Kidney capillary endothelial cell (primary cell): ENCODE data around the gene SMPDL3B.

Experiments
- DNase-seq: peaks from one replicate; pipeline ENCODE4 v3.0.0-alpha.2; 2018; ENCODE audit warnings: low spot score

SMPDL3B gene, protein sequence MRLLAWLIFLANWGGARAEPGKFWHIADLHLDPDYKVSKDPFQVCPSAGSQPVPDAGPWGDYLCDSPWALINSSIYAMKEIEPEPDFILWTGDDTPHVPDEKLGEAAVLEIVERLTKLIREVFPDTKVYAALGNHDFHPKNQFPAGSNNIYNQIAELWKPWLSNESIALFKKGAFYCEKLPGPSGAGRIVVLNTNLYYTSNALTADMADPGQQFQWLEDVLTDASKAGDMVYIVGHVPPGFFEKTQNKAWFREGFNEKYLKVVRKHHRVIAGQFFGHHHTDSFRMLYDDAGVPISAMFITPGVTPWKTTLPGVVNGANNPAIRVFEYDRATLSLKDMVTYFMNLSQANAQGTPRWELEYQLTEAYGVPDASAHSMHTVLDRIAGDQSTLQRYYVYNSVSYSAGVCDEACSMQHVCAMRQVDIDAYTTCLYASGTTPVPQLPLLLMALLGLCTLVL

DNA sequence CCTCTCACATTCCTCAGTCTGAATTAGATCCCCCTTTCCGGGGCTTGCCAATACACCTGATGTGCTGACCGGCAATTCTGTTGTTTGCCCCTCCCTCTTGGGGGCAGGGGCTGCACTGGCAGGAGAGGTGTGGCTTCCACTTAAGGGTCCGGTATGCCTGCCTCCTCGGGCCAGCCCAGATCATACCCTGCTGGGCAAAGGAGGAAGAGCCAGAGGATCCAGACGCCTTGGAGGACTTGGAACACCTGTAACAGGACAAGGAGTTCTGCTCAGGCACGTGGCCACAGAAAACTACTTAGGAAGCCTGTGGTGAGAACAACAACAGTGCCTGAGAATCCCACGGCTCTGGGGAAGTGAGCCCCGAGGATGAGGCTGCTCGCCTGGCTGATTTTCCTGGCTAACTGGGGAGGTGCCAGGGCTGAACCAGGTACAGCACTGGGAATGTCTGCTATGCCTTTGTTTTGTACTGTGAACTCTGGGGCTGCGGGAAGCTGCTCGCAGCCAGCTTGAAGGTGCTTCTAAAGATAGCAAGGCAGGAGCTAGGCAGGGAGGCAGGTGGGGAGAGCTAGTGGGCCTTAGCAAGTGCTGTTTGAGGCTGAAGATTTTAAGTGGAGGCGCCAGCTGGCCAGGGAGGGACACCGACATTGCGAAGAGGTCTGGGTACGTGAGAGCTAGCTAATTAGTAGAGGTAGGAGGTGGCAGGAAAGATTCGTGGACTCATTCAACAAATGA is at the start of gene SMPDL3B:
SMPDL3B (plus strand) TSS at position 183 of the 732 bp plus-strand sequence; CDS start at position 367, 184 bp downstream.
- no peak for DNase-seq

DNA sequence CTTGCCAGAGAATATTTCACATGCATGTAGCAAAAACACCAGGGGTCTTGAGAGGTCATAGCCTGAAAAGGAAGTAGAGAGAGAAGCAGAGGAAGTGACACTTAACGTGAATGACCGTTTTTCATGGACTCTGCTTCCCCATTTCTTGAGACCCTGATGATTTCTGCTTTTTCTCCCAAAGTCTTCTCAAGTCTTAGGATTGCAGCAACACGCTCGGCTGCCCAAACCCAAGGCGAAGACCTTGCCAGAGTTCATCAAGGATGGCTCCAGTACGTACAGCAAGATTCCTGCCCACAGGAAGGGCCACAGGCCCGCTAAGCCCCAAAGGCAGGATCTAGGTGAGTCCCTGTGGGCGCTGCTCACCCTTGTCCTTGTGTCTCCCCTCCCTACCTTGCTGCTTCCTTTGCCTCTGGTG is 49.7 kb upstream of the SMPDL3B start:
- no peak for DNase-seq

DNA sequence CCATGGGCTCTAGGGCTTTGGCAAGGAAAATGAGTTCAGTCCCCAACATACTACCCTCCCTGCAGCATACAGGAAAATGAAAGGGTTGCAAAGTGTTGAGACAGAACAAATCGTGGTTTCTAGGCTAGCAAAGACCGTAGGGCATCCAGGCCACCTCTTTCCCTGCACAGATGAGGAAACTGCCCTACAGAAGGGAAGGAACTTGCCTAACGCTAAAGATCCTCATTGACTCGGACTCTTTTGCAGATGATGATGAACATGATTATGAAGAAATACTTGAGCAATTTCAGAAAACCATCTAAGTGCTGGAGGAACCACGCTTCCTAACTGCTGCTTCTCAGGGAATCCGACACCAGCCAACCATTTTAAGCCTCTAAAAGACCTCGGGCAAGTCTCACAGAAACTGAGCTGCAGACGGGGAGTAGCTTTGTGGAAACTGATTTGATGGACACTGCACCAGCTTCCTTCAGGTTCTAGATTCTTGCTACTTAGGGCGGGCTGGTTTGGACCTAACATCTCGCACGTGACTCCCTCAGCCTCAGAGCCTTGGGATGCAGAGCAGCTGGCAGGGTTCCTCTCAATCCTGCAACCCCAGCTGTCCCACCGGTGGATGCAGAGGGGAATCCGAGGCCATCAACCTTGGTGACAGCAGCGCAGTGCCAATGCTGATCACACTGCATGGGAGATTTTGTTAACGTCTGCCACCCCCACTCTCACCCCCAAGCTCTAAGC is 49.0 kb upstream of the SMPDL3B start:
- DNase-seq: no peak

DNA sequence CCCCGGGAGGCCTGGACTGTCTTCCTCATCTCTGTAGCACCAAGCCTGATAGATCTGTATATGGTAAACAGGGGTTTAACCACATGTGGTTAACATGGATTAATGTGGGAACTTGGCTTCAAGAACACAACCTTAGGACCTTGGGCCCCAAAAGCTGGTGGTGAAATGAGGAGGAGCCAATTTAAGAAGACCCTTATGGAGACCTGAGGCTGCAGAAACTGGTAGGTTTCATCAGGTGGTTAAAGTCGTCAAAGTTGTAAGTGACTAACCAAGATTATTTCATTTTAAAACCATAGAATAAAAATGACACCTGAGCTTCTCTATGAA is 48.5 kb upstream of the SMPDL3B start:
- DNase-seq: no peak

DNA sequence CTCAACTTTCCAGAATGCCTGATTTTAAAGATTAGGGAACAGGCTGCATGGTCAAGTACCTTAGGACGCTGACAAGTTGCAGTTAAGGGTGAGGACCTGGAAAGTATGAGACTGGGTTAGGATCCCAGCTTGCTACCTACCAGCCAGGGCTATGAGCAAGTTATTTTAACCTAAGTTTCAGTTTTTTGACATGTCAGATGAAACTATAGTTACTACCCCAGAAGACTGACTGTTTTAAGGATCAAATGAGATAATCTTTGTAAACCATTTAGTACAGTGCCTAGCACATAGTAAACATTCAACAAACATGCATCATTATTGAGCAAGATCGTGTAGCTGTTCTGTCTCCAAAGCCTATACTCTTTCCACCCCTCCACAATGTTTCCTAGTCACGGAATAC is 48.1 kb upstream of the SMPDL3B start:
- DNase-seq: no peak

DNA sequence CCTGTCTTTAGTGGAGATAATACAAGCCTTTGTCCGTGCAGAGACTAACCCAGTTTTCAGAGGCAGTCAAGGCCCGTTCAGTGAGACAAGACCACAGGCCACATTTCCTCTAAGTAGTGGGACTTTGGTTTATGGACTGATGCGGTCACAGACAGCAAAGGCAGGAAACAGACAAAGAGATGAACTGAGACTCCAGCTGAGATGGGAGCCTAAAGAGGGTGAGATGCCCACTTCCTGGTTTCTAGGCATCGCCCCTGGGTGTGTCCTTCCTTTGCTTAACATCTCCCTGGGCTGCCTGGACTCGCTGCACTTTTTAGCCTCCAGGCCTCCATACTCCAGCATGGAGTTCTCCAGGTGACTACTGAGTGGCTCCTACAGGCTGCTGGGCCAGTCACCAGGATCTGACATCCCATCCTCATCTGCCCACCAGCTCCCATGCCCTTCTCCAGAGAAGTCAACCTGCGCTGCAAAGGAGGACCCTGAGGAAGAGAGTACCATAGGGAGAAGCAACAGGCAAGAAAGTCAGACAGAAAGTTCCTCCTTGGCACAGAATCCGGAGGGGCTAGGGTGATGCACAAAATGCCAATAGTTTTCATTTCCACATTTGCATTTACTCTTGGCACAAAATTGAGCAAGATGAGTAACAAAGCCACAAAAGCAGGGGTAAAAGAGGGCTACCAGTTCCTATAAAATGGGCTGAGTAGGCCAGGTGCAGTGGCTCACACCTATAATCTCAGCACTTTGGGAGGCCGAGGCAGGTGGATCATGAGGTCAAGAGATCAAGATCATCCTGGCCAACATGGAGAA is 47.4 kb upstream of the SMPDL3B start:
- DNase-seq: no peak

DNA sequence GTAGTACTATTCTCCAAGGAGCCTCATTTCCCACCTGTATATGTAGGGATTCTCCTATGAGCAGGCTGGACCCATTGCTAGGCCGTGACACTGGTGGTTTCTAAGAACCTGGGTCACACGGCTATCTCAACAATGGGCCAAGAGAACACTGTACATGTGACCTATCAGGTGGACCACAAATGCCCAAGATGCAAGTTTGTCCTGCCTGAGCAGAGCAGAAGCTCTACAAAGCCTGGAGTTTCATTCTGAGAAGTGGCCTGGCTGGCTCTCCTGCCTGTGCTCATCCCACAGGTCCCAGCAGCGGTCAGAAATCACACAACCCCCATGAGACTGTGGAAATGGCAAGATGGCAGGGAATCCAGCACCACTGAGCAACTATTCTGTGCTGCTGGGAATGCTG is 45.3 kb upstream of the SMPDL3B start:
- DNase-seq: no peak

DNA sequence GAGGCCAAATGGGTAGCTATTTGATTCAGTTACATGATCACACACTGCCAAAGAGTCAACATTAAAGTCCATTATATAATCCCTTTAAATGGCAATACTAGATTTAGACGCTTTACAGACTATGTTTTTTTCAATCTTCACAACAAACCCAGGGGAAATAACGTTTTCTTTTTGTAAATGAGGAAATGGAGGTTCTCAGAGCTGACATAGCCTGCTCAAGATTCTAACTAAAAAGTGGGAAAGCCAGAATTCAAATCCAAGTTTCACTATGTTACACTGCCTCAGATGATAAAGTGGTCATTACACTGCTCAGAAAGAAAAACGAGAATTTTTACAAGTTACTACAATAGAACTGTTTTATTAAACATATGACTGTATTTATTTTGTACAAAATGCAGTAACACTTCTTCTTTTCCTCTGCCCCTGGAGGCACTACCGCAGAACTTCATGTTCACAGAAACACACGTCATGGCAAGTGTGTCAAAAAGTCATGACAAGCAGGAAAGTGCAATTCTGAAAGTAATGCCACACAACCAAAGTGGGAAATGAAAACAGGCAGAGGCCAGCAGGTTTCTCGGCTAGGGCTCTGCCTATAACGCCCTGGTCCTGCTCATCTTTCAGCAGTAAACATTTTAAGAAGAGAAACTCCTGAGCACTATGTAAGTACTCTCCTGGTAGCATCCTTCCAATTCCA is 43.5 kb upstream of the SMPDL3B start:
- DNase-seq: no peak

DNA sequence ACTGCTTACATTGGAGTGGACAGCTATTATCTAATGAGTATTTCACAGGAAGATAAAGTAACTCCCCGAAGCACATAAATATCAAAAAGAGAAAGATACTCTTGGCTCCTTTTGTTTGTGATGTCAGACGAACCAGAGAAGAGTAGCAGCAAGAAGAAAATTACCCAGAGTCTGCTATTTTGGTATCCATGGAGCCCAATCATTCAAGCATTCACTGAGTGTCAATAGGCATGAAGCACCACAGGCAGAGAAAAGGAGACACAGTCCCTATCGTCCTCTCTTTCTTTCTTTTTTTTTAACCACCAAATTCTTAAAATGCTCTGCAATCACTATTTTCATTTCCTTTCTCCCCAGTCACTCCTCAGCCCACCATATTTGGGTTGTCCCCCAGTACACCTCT is 40.3 kb upstream of the SMPDL3B start:
- DNase-seq: no peak

DNA sequence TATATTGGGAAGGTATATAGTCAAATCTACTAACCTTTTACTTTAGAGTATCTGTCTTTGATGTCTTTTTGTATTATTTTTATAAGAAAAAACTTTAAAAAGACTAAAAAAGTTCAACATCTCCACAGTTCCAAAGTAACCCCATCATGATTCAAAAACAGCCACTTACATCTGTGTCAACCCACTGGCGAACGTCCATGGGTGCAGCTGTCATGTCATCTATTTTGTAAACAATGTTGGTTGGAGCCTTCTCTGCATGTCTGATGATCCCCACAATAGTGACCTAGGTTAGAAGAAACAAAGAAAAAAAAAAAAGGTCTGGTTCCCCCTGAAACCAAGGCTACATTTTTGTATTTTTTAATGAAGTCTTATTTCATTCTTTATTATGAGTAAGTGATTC is 28.0 kb upstream of the SMPDL3B start:
- no peak for DNase-seq

DNA sequence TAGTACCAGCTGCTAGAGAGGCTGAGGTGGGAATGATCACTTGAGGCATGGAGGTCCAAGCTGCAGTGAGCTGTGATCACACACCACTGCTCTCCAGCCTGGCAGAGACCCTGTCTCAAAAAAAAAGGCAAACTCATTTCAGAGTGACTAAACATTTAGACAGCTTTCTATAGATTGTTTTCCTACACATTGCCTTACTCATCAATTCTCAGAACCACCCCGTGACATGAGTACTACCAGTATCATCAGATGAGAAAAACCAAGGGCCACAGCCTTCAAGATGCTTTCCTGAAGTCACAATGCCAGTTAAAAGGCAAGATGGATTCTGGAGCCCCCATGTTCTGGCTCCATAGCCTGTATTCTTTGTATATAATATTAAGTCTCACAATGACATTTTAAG is 22.4 kb upstream of the SMPDL3B start:
- no peak for DNase-seq

DNA sequence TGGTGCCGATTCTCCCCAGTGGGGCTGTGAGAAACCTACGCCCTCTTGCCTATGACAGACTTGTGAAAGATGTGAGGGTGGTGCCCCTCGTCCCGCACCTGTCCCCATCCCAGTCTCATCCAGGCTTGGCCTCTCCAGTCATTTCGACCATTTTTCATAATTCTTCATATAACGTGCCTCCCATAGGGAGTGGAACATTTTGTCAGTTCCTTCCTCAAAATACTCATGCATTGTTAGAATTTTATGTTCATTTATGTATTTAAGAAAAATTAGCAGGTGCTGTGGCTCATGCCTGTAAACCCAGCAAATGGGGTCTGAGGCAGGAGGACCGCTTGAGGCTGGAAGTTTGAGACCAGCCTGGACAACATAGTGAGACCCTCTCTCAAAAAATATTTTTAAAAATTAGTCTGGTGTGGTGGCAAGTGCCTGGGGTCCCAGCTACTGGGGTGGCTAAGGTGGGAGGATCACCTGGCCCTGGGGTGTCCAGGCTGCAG is 19.7 kb upstream of the SMPDL3B start:
- DNase-seq: no peak

DNA sequence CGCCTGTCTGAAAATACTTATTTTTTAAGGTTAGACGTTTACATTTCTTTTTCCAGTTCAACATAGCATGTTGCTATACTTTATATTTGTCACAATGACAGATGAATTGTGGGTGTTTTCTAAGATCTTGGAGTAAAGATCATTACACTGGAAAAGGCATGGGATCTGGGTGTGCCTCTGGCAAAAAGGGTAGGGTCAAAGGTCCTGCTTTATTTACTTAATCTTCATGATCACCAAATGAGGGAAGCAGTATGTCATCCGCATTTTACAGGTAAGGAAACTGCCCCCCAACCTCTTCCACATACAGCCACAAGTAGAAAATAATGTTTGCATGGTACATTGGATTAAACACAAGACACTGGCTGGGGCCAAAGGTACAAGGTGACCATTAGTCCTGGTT is 12.5 kb upstream of the SMPDL3B start:
- DNase-seq: no peak

DNA sequence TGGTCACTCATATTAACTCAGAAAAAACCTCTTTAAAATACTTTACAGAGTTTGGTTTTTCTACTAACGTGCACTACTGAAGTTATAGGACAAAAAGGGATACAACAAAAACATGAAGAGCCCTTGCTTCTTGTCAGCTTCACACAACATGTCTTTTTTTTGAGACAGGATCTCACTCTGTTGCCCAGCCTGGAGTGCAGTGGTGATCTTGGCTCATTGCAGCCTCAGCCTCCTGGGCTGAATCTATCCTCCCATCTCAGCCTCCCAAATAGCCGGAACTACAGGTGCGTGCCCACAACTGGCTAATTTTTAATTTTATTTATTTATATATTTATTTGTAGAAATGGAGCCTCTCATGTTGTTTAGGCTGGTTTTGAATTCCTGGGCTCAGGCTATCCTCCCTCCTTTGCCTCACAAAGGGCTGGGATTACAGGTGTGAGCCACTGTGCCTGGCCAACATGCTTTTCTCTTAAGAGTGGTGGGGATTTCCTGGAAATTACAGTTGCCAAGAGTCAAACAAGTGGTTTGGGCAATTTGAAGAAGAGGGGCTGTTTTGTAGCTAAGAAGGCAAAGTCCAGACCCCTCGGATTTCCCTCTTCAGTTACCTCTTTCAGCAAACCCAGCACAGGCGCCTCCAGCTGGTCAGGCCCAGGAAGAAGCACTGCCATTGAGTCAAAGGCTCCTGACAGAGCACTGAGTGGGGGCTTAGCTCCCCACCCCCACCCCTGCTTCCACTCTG is 6.4 kb upstream of the SMPDL3B start:
- no peak for DNase-seq

DNA sequence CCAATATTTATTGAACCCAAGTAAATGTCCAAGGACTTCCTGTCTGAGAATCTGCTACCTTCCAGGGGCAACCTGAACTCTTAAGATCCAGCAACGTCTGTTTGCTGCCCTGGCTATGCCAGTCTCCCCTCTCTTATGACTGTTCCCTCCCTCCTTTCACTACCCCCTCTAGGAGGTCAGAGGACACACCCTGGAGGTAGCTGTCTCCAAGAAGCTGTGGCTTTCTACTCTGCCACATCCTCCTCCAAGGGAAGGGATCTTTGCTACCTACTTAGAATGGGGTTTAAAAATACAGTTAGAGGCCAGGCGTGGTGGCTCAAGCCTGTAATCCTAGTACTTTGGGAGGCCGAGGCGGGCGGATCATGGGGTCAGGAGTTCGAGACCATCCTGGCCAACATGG is 3.6 kb upstream of the SMPDL3B start:
- DNase-seq: no peak

DNA sequence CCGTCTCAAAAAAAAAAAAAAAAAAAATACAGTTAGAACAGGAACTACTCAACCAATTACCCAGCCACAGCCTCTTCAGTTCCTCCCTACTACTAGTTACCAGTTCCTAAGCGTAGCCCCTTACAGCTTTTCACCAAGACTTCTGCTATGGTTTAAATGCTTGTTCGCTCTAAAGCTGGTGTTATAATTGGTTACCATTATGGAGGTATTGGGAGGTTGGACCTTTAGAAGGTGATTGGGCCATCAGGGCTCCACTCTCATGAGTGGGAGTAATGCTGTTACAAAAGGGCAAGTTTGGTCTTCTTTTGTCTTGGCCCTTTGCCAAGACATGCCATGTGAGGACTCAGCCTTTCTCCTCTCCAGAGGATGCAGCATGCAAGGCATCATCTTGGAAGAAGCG is 3.0 kb upstream of the SMPDL3B start:
- DNase-seq: no peak

DNA sequence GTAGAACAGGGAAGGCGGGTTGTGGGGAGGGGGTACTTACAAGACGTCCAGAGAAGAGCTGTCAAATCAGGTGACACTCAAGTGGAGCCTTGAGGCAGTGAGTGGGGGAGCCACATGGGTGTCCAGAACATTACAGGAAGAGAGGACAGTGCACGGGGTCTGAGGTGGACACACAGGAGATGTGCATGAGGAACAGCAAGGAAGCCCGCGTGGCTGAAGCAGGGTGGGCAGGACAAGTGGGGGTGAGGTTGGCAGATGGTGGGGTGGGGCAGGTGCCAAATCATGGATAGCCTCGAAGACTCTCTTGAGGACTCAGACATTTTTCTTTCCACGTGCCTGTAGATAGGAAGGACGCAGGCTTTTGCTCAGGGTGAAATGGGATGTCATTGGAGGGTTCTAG is 921 bp downstream of the SMPDL3B start:
- no peak for DNase-seq

DNA sequence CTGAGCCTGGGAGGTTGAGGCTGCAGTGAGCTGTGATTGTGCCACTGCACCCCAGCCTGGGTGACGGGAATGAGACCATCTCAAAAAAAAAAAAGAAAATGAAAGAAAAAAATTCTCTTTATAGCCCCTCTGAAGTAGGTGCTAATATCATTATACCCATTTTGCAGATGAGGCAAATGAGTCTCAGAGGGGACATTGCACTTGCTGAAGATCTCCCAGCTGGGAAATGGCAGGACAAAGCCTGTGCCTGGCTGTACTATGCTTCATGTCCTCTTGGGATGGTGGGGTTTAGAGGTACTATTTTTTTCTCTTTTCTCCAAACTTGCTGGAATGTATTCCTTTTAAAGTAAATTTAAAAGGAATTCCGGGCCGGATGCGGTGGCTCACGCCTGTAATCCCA is 1.6 kb downstream of the SMPDL3B start:
- no peak for DNase-seq

DNA sequence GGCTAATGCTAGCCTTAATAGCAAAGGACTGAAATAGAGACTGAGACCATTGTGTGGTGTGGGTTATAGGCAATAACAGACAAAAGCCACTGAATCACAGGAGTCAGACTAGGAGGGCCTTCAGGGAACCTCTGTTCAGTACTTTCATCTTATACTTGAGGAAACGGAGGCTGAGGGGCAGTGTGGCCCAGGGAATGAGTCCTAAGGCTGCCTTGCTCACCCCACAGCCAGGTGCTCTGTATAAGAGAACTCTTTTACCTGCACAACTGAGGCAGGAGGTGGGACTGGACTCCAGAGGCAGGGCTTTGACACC is 2.7 kb downstream of the SMPDL3B start:
- DNase-seq: no peak

DNA sequence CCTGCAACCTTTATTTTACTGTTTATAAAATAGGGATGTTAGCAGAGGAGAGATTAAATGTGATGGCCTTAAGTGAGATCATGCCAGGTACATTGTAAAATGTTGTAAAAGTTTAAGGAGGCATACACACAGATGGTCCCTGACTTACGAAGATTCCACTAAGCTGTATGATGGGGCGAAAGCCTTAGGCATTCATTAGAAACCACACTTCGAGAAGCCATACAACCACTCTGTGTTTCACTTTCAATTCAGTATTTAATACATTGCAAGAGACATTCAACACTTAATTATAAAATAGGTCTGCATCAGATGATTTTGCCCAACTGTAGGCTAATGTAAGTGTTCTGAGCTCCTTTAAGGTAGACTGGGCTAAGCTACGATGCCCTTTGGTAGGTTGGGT is 3.7 kb downstream of the SMPDL3B start:
- no peak for DNase-seq

DNA sequence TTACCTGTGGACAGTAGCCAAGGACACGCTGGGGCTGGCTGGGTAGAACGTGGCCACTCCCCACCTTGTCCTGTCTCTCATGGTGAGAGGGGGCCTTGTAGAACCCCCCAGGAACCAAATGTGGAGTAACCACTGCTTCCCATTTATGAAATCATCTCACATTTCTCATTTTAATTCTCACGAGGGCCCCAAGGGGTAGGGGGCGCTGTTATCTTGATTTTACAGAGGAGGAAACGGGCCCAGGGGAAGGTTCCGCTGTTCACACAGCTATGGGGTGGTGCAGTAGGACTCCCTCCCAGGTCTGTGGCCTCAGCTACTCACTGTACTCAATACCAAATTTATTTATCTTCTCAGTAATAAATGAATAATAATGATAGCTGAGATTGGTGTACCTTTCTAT is 5.5 kb downstream of the SMPDL3B start:
- no peak for DNase-seq
